GM19452 (cell line): ENCODE results near the gene PAX8.

Source experiments
- ATAC-seq: cut with Tn5 transposase; IDR thresholded peaks from one replicate; pipeline ENCODE4 v1.9.1; 2021; ENCODE audit not compliant: unreplicated experiment

The PAX8 gene

GRCh38 chr2:113224647-113225236, 54.0 kb downstream of the PAX8 start:
- ATAC-seq = no peak

GRCh38 chr2:113223813-113224212, 54.9 kb downstream of the PAX8 start:
- ATAC-seq = no peak

DNA sequence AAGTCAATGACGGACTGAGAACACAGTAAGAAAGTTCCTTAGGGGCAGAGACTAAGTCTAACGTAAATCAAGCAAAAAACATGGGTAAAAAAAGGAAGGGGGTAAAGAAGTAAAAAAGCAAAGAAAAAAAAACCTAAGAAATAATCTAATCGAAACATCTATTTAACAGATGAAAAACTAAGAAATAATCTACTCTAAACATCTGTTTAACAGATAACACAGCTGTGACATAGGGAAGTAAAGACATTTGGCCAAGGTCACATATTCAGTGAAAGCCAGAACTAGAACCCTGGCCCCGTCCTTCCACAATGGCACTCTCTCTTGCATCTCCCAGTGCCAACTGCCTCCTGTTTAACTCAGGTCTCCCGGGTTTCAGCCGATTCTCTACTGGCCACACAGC, 56.9 kb downstream of the PAX8 start:
- ATAC-seq = no peak

GRCh38 chr2:113220970-113221708, 57.6 kb downstream of the PAX8 start:
- no peak for ATAC-seq

- no peak for ATAC-seq
These were observed 58.7 kb downstream of the PAX8 start for GRCh38 chr2:113219889-113220641.

GRCh38 chr2:113219525-113219888, 59.2 kb downstream of the PAX8 start:
- ATAC-seq = no peak

DNA sequence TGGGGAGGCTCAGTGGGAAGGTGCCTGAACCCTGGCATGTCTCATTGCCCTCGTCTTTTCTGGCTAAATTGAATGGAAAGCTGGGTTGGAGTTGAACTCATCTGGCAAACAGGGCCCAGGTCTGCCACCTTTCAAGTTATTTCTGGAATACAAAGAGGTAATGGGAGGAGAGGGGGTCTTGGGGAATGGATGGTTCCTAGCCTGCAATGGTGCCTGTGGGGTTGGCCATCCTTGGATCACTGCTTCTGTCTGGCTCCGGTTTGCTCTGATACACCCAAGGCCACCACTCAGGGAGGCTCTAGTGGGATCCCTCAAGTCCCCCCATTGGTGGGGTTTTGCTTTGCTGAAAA, 59.7 kb downstream of the PAX8 start:
- no peak for ATAC-seq

DNA sequence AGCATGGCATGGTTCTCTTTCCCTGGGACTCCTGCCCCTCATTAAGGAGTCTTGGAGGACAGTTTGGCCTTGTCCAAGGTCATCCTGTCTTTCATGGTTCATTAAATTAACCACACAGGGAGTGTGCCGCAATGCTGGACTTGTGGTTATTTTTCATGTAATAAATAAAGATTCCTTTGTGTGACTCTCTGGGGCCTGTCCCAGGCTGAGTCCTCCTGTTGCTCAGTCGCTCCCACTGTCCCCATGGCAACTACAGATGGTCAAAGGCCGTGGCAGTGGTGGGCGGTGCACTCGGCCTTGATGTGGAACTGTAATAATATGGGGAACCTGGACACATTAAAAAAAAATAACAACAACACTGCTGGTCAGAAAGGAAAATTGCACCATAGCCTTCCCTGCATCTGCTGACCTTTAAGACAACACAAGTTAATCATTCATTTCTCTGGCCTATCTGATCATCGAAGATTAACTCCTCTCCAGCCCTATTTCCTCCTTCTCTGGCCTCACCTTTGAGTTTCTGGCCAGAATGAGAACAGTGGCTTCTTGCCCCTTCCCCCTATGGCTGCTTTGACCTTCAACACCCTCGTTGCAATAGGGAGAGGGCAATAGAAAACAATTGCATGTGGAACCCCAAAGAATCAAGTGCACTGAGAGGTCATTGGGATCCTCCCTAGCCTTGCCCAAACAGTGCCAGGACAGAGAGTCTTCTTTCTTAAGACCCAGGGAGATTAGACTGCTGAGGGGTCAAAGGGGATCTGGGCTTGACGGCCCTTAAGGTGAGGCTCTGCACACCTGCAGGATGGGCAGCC, 60.2 kb downstream of the PAX8 start:
- ATAC-seq = no peak

GRCh38 chr2:113217455-113218282, 61.1 kb downstream of the PAX8 start:
- no peak for ATAC-seq

- ATAC-seq = no peak
These were observed 61.7 kb downstream of the PAX8 start for GRCh38 chr2:113216891-113217454.

DNA sequence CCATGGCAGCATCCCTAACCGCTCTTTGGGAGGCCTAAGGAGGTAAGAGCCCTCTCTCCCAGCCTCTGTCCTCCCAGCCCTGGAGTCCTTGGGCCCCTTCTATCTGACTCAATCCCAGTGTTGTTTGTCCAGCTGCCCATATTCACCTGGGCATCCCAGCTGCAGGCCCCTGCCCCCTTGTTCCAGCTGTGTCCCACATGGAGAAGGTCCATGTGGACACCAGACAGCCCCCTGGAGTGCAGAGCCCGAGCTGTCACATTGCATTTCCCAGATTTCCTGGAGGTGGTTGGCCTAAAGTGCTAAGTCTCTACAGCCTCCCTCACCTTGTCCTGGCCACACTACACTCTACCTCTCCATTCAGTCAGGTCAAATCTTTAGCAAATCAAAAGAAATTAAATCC, 62.4 kb downstream of the PAX8 start:
- ATAC-seq = no peak

- no peak for ATAC-seq
These were observed 63.7 kb downstream of the PAX8 start for GRCh38 chr2:113215056-113215455.

GRCh38 chr2:113214141-113214540, 64.6 kb downstream of the PAX8 start:
- no peak for ATAC-seq

- no peak for ATAC-seq
These were observed 65.4 kb downstream of the PAX8 start for GRCh38 chr2:113213061-113213930.

DNA sequence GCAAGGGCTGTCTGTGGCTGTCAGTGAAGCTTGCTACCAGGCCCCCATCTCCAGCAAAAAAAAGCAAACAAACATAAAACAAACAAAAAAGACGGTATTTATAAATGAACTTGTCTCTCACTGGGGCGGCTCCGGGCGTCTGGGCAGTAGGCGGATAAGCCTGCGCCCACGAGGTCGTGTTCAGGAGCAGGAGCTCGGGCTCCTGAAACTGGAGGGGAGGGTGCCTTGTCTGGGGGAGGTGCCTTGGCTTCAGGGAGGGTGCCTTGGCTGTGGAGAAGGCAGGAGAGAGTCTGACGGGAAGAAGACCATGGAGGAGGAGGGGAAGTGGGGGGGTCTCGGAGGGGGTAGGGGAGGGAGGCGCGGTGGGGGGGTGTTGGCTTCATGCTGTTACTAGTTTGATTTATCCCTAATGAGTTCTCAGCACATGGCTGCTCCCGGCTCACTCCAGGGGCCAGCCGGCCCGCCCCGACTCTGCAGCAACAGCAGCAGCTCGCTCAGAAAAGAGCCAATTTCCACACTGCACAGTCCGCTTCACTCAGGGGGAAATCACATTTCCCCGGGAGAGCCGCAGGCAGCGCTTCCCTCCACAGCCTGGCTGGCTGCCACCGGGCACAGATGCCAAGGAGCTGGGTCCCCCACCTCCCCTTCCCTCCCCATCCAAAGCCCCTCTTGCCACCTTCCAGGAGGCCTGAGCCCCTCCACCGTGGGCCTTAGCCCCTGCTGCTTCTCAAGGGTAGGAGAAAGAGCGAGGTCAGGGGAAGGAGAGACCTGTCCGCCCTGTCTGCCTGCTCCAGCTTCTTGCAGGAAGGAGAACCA, 66.3 kb downstream of the PAX8 start:
- no peak for ATAC-seq

DNA sequence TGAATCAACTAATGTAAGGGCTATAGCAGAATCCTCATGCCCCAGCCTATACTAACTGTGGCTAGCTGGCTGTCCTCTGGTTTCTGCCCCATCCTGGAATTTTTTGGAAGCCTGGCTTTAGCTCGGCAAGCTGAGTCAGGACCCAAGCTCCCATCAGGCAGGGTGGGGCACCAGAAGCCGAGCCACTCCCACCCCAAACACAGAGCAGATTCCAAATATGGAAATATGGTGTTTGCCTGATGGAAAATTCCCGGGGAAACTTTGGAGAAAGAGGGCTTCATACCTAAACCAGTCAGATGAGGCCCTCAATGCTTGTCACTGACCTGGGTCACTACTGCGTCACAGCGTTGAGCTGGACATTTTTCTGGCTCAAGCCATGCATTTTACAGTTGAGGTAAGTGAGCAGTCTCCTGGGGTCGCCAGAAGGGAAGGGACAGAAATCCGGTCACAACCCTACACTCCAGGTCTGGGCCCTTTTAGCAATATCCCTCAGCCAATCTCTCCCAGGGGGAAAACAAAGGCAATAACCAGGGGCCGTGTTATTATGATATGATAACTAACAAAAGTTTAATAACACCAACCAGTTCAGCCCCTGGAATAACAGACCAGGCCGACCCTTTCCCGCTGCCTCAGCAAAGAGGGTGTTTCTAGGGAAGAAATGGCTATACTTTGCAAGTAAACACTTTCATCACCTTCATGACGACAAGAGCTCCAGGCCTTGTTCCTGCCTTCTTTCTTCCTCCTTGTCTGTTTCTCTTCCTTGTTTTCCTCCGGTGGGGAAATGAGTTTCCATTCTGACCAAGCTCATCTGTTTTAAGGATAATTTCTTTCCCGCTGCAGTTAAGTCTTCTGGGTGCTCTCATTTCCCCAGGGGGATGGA, 67.3 kb downstream of the PAX8 start:
- no peak for ATAC-seq

- ATAC-seq = no peak
These were observed 69.0 kb downstream of the PAX8 start for GRCh38 chr2:113209646-113210171.
